Endodermal cell (in vitro differentiated cells): ENCODE results near the gene RSBN1L. TPM values are rescaled to one million over a fixed set of nuclear protein-coding genes. Genes with fewer than 3 reads are reported as not detected.

Experiments
- DNase-seq: peaks from one replicate; pipeline ENCODE4 v3.0.0-alpha.2; 2017
- H3K27ac ChIP-seq: 2 replicates; pipeline ENCODE4 v1.5.1; 2013; ENCODE audit warnings: mild to moderate bottlenecking, low read depth, low read length, moderate library complexity
- H3K27me3 ChIP-seq: 2 replicates; pipeline ENCODE4 v1.6.1; 2013; ENCODE audit warnings: mild to moderate bottlenecking, low read length, moderate library complexity; ENCODE audit not compliant: insufficient read depth, control insufficient read depth, poor library complexity, severe bottlenecking
- H3K36me3 ChIP-seq: 2 replicates; pipeline ENCODE4 v1.7.0; 2013; ENCODE audit warnings: mild to moderate bottlenecking, low read length, moderate library complexity; ENCODE audit not compliant: control insufficient read depth, insufficient read depth
- H3K4me1 ChIP-seq: one replicate; pipeline ENCODE4 v1.7.0; 2013; ENCODE audit warnings: low read length; ENCODE audit not compliant: control insufficient read depth, insufficient read depth
- H3K4me3 ChIP-seq: 2 replicates; pipeline ENCODE4 v1.5.1; 2013; ENCODE audit warnings: mild to moderate bottlenecking, low read length, moderate library complexity
- H3K9ac ChIP-seq: 2 replicates; pipeline ENCODE4 v1.6.1; 2013; ENCODE audit warnings: mild to moderate bottlenecking, low read length, moderate library complexity; ENCODE audit not compliant: poor library complexity, severe bottlenecking; ENCODE audit errors: extremely low read depth
- H3K9me3 ChIP-seq: 2 replicates; pipeline ENCODE4 v1.6.1; 2013; ENCODE audit warnings: mild to moderate bottlenecking, low read length, moderate library complexity; ENCODE audit not compliant: control insufficient read depth
- H3K27ac Mint-ChIP-seq: 2 replicates; pipeline ENCODE4 v1.8.0; 2020; ENCODE audit warnings: mixed read lengths
- H3K27me3 Mint-ChIP-seq: 2 replicates; pipeline ENCODE4 v1.8.0; 2021; ENCODE audit warnings: mild to moderate bottlenecking, mixed read lengths; ENCODE audit not compliant: insufficient read depth
- H3K36me3 Mint-ChIP-seq: 2 replicates; pipeline ENCODE4 v1.8.0; 2020; ENCODE audit warnings: low read depth, mixed read lengths
- H3K4me1 Mint-ChIP-seq: 2 replicates; pipeline ENCODE4 v1.8.0; 2020; ENCODE audit warnings: mixed read lengths
- H3K4me3 Mint-ChIP-seq: 2 replicates; pipeline ENCODE4 v1.8.0; 2020; ENCODE audit warnings: mild to moderate bottlenecking, moderate library complexity, mixed read lengths
- H3K9me3 Mint-ChIP-seq: 2 replicates; pipeline ENCODE4 v1.8.0; 2020; ENCODE audit warnings: mild to moderate bottlenecking, mixed read lengths
- CTCF ChIP-seq: fragments of 200-600 bp; sonication (generic); conservative IDR thresholded peaks from 2 replicates; pipeline ENCODE4 v1.5.0; 2021; ENCODE audit warnings: antibody characterized with exemption, mild to moderate bottlenecking
- whole genome bisulfite sequencing, 2 experiments: methylation state at CpG; one replicate each; pipeline versions ENCODE4 v1.1.5 to v1.1.7; 2013; ENCODE audit warnings: missing lambda C conversion rate in 2 of 2, mixed read lengths in 1 of 2; ENCODE audit not compliant: insufficient coverage in 1 of 2, insufficient read length in 1 of 2; 5-methylcytosine and 5-hydroxymethylcytosine counted together
- total RNA-seq, 2 donors: library from RNA; stranded (reverse); fragmentation: NEBNext Ultra II Directional in 1 of 2; extraction: Animal tissue kit (Norgen Biotek cat#: 25700) in 1 of 2; gene quantifications; 2 replicates in 1 of 2; 3 replicates in 1 of 2; pipeline ENCODE4 v1.2.1, GENCODE V29; 2021

Gene RSBN1L
- total RNA-seq, 2 donors from 2014 or later = 17.6 to 19.9 TPM

GRCh38 chr7:77796109-77796508 is 99.8 kb downstream of the RSBN1L start:
- H3K36me3 Mint-ChIP-seq = peaks cover 15% of the 10 kb centered on the region
- H3K36me3 ChIP-seq = peaks cover 13% of the 10 kb centered on the region
- H3K4me1 Mint-ChIP-seq = peaks cover 42% of the 10 kb centered on the region
- no peak for DNase-seq
- H3K4me1 ChIP-seq = peaks cover 8% of the 10 kb centered on the region
- no peak overlapping the region for H3K9ac ChIP-seq
- H3K4me3 Mint-ChIP-seq = peak overlapping the region; percentile 97
- no peaks in the 10 kb centered on the region for H3K9me3 Mint-ChIP-seq
- no peak overlapping the region for H3K27ac Mint-ChIP-seq
- H3K9me3 ChIP-seq = no peaks in the 10 kb centered on the region
- no peak overlapping the region for H3K27ac ChIP-seq
- no peaks in the 10 kb centered on the region for H3K27me3 Mint-ChIP-seq
- no peaks in the 10 kb centered on the region for H3K27me3 ChIP-seq
- H3K4me3 ChIP-seq = peak overlapping the region; percentile 88
- TF ChIP-seq CTCF = no peak
- 80 to 87% methylated on average over 1 to 3 of the region's 3 CpGs for WGBS, 2 experiments

GRCh38 chr7:77796960-77797359 is 100.7 kb downstream of the RSBN1L start:
- Mint-ChIP-seq H3K36me3 (peaks cover 15% of the 10 kb centered on the region), H3K4me3 (peak overlapping the region; percentile 97), H3K4me1 (peaks cover 33% of the 10 kb centered on the region), H3K27ac (no peak overlapping the region), H3K9me3 (no peaks in the 10 kb centered on the region), H3K27me3 (no peaks in the 10 kb centered on the region)
- Histone ChIP-seq H3K9me3 (no peaks in the 10 kb centered on the region), H3K27ac (no peak overlapping the region), H3K4me1 (peaks cover 8% of the 10 kb centered on the region), H3K27me3 (no peaks in the 10 kb centered on the region), H3K9ac (peak overlapping the region; percentile 69), H3K4me3 (peak overlapping the region; percentile 88), H3K36me3 (peaks cover 13% of the 10 kb centered on the region)
- DNase-seq = no peak
- TF ChIP-seq CTCF = no peak
- 78% methylated on average over 5 of the region's 5 CpGs; no CpG with 5 or more reads in 1 of the 2 experiments for WGBS, 2 experiments

GRCh38 chr7:77797734-77798393 is 101.6 kb downstream of the RSBN1L start:
- peak overlapping the region; percentile 43 for H3K27ac ChIP-seq
- no peaks in the 10 kb centered on the region for H3K9me3 ChIP-seq
- H3K4me1 ChIP-seq = peaks cover 8% of the 10 kb centered on the region
- TF ChIP-seq CTCF = no peak
- DNase-seq = peak; percentile 48
- Mint-ChIP-seq H3K27ac (peak overlapping the region; percentile 97), H3K4me1 (peaks cover 25% of the 10 kb centered on the region), H3K36me3 (peaks cover 14% of the 10 kb centered on the region), H3K4me3 (peak overlapping the region; percentile 97), H3K9me3 (no peaks in the 10 kb centered on the region), H3K27me3 (no peaks in the 10 kb centered on the region)
- H3K36me3 ChIP-seq = peaks cover 13% of the 10 kb centered on the region
- peak overlapping the region; percentile 69 for H3K9ac ChIP-seq
- peak overlapping the region; percentile 88 for H3K4me3 ChIP-seq
- no peaks in the 10 kb centered on the region for H3K27me3 ChIP-seq
- 0 to 1% methylated on average over 15 to 35 of the region's 35 CpGs for WGBS, 2 experiments
